NCI-H748 (cell line): ENCODE results near the gene ARL4C.

ENCODE experiments used
- DNase-seq: peaks from one replicate; lab custom pipeline; 2025; ENCODE audit not compliant: unreplicated experiment; lab: John Stamatoyannopoulos, UW

ARL4C gene

GRCh38 chr2:234496835-234497593, at the start of gene ARL4C:
Gene ARL4C (minus strand): TSS chr2:234497081. CDS start chr2:234496586, 495 bp downstream.
- peak; percentile 93 for DNase-seq

- DNase-seq: peak; percentile 86
These were observed 48.1 kb upstream of the ARL4C start for GRCh38 chr2:234544659-234545611.

- DNase-seq: no peak
These were observed 45.9 kb upstream of the ARL4C start for GRCh38 chr2:234542742-234543141.

GRCh38 chr2:234537929-234538328, 41.0 kb upstream of the ARL4C start:
- no peak for DNase-seq

- DNase-seq: peak; percentile 94
These were observed 39.5 kb upstream of the ARL4C start for GRCh38 chr2:234536178-234536965.

GRCh38 chr2:234535464-234535863, 38.6 kb upstream of the ARL4C start:
- no peak for DNase-seq

- DNase-seq: peak; percentile 85
These were observed 37.6 kb upstream of the ARL4C start for GRCh38 chr2:234534515-234534914.

GRCh38 chr2:234533626-234534025, 36.7 kb upstream of the ARL4C start:
- DNase-seq: peak; percentile 99

GRCh38 chr2:234528410-234529148, 31.7 kb upstream of the ARL4C start:
- no peak for DNase-seq

GRCh38 chr2:234526711-234527110, 29.8 kb upstream of the ARL4C start:
- no peak for DNase-seq

- DNase-seq: peak; percentile 75
These were observed 24.7 kb upstream of the ARL4C start for GRCh38 chr2:234521536-234521935.

- no peak for DNase-seq
These were observed 22.2 kb upstream of the ARL4C start for GRCh38 chr2:234518986-234519642.

GRCh38 chr2:234517971-234518370, 21.1 kb upstream of the ARL4C start:
- no peak for DNase-seq

- DNase-seq: no peak
These were observed 18.2 kb upstream of the ARL4C start for GRCh38 chr2:234514873-234515638.

- no peak for DNase-seq
These were observed 17.2 kb upstream of the ARL4C start for GRCh38 chr2:234514099-234514498.

GRCh38 chr2:234512884-234513669, 16.2 kb upstream of the ARL4C start:
- DNase-seq: peak; percentile 97

GRCh38 chr2:234502919-234503285, 6.0 kb upstream of the ARL4C start:
- no peak for DNase-seq

GRCh38 chr2:234502285-234502918, 5.5 kb upstream of the ARL4C start:
- DNase-seq: peak; percentile 78
